Neural progenitor cell (in vitro differentiated cells): Measurements from ENCODE around the gene SAMD3. TPM values are rescaled to one million over a fixed set of nuclear protein-coding genes. Genes with fewer than 3 reads are reported as not detected.

Source experiments
- DNase-seq: peaks from one replicate; pipeline ENCODE4 v3.0.0-alpha.2; 2016; ENCODE audit warnings: low spot score
- H2AFZ ChIP-seq: fragments of 200-600 bp; sonication (generic); replicated peaks from 2 replicates; pipeline ENCODE4 v1.6.1; 2016; ENCODE audit warnings: antibody characterized with exemption
- H3F3A ChIP-seq: fragments of 200-600 bp; sonication (generic); 2 replicates; pipeline ENCODE4 v1.6.1; 2016; ENCODE audit warnings: antibody characterized with exemption, low read depth
- H3K27ac ChIP-seq: fragments of 200-600 bp; sonication (generic); 2 replicates; pipeline ENCODE4 v1.5.1; 2016; ENCODE audit warnings: mild to moderate bottlenecking
- H3K27me3 ChIP-seq: fragments of 200-600 bp; sonication (generic); 2 replicates; pipeline ENCODE4 v1.6.1; 2016; ENCODE audit warnings: mild to moderate bottlenecking, moderate library complexity
- H3K36me3 ChIP-seq: fragments of 200-600 bp; sonication (generic); 2 replicates; pipeline ENCODE4 v1.5.1; 2016
- H3K4me1 ChIP-seq: fragments of 200-600 bp; sonication (generic); 2 replicates; pipeline ENCODE4 v1.6.1; 2016; ENCODE audit warnings: mixed run types
- H3K4me2 ChIP-seq: fragments of 200-600 bp; sonication (generic); 2 replicates; pipeline ENCODE4 v1.6.1; 2016
- H3K4me3 ChIP-seq: fragments of 200-600 bp; sonication (generic); 2 replicates; pipeline ENCODE4 v1.5.1; 2016
- H3K79me2 ChIP-seq: fragments of 200-600 bp; sonication (generic); 2 replicates; pipeline ENCODE4 v1.6.1; 2016; ENCODE audit warnings: low read depth
- H3K9ac ChIP-seq: fragments of 200-600 bp; sonication (generic); 2 replicates; pipeline ENCODE4 v1.6.1; 2016
- H3K9me3 ChIP-seq: fragments of 200-600 bp; sonication (generic); 2 replicates; pipeline ENCODE4 v1.5.1; 2016; ENCODE audit warnings: low read depth
- H4K20me1 ChIP-seq: fragments of 200-600 bp; sonication (generic); 2 replicates; pipeline ENCODE4 v1.6.1; 2016; ENCODE audit warnings: low read depth
- H3K27ac Mint-ChIP-seq: 3 replicates; pipeline ENCODE4 v1.8.0; 2021; ENCODE audit warnings: mixed read lengths
- H3K27me3 Mint-ChIP-seq: 2 replicates; pipeline ENCODE4 v1.8.0; 2022; ENCODE audit warnings: low read depth, mild to moderate bottlenecking, inconsistent platforms, moderate library complexity, mixed read lengths; ENCODE audit not compliant: insufficient read depth
- H3K36me3 Mint-ChIP-seq: 3 replicates; pipeline ENCODE4 v1.8.0; 2021; ENCODE audit warnings: mixed read lengths
- H3K4me1 Mint-ChIP-seq: 3 replicates; pipeline ENCODE4 v1.8.0; 2021; ENCODE audit warnings: mixed read lengths
- H3K4me3 Mint-ChIP-seq: 3 replicates; pipeline ENCODE4 v1.8.0; 2021; ENCODE audit warnings: mild to moderate bottlenecking, moderate library complexity, mixed read lengths
- H3K9me3 Mint-ChIP-seq: 3 replicates; pipeline ENCODE4 v1.8.0; 2020; ENCODE audit warnings: mixed read lengths
- CTCF ChIP-seq: fragments of 200-600 bp; sonication (generic); IDR thresholded peaks from 2 replicates; pipeline ENCODE4 v1.5.1; 2017; ENCODE audit warnings: antibody characterized with exemption, mild to moderate bottlenecking
- EZH2 ChIP-seq: fragments of 200-600 bp; sonication (generic); IDR thresholded peaks from 2 replicates; pipeline ENCODE4 v1.6.1; 2017; ENCODE audit warnings: antibody characterized with exemption, mild to moderate bottlenecking, moderate library complexity
- EZH2phosphoT487 ChIP-seq: fragments of 200-600 bp; sonication (generic); IDR thresholded peaks from 2 replicates; pipeline ENCODE4 v1.6.1; 2017; ENCODE audit warnings: antibody characterized with exemption
- total RNA-seq: library from RNA; depleted of rRNA; stranded (reverse); fragments of >200 nt; gene quantifications from 2 replicates; pipeline ENCODE4 v1.2.3, GENCODE V29; 2015; ENCODE audit warnings: low replicate concordance

The SAMD3 gene
- total RNA-seq, 1 donor from 2014 or later = 2.0 TPM

GRCh38 chr6:130244728-130245127 lies 22.0 kb upstream of the SAMD3 start:
- H3K27ac ChIP-seq = no peak overlapping the region
- no peak overlapping the region for H3K4me2 ChIP-seq
- no peaks in the 10 kb centered on the region for H3K79me2 ChIP-seq
- no peaks in the 10 kb centered on the region for H3K27me3 ChIP-seq
- no peak overlapping the region for H3K27ac Mint-ChIP-seq
- no peak overlapping the region for H3K4me3 ChIP-seq
- H3F3A ChIP-seq = no peaks in the 10 kb centered on the region
- TF ChIP-seq CTCF = no peak
- TF ChIP-seq EZH2phosphoT487 = no peak
- no peak for TF ChIP-seq EZH2
- no peaks in the 10 kb centered on the region for H3K27me3 Mint-ChIP-seq
- no peaks in the 10 kb centered on the region for H3K36me3 ChIP-seq
- no peak overlapping the region for H3K9ac ChIP-seq
- DNase-seq = no peak
- no peaks in the 10 kb centered on the region for H3K9me3 Mint-ChIP-seq
- H3K4me1 ChIP-seq = no peaks in the 10 kb centered on the region
- no peaks in the 10 kb centered on the region for H4K20me1 ChIP-seq
- no peak overlapping the region for H3K4me3 Mint-ChIP-seq
- no peak overlapping the region for H2AFZ ChIP-seq
- H3K36me3 Mint-ChIP-seq = no peaks in the 10 kb centered on the region
- H3K4me1 Mint-ChIP-seq = peaks cover 14% of the 10 kb centered on the region
- H3K9me3 ChIP-seq = no peaks in the 10 kb centered on the region

- Histone ChIP-seq H3F3A (no peaks in the 10 kb centered on the region), H3K4me2 (no peak overlapping the region), H3K4me1 (no peaks in the 10 kb centered on the region), H3K27ac (no peak overlapping the region), H3K79me2 (no peaks in the 10 kb centered on the region), H4K20me1 (no peaks in the 10 kb centered on the region), H3K9me3 (no peaks in the 10 kb centered on the region), H3K36me3 (no peaks in the 10 kb centered on the region), H3K27me3 (no peaks in the 10 kb centered on the region), H3K4me3 (no peak overlapping the region), H2AFZ (no peak overlapping the region), H3K9ac (no peak overlapping the region)
- no peak overlapping the region for H3K27ac Mint-ChIP-seq
- TF ChIP-seq EZH2phosphoT487 (no peak), CTCF (no peak), EZH2 (no peak)
- H3K4me3 Mint-ChIP-seq = no peak overlapping the region
- peaks cover 7% of the 10 kb centered on the region for H3K4me1 Mint-ChIP-seq
- no peaks in the 10 kb centered on the region for H3K27me3 Mint-ChIP-seq
- no peaks in the 10 kb centered on the region for H3K36me3 Mint-ChIP-seq
- DNase-seq = no peak
- H3K9me3 Mint-ChIP-seq = no peaks in the 10 kb centered on the region
These were observed 17.5 kb upstream of the SAMD3 start for GRCh38 chr6:130240232-130240631.

GRCh38 chr6:130239755-130240154 lies 17.0 kb upstream of the SAMD3 start:
- no peak overlapping the region for H3K4me3 ChIP-seq
- TF ChIP-seq CTCF (no peak), EZH2phosphoT487 (no peak), EZH2 (no peak)
- Mint-ChIP-seq H3K4me3 (no peak overlapping the region), H3K4me1 (peaks cover 2% of the 10 kb centered on the region), H3K9me3 (no peaks in the 10 kb centered on the region), H3K36me3 (no peaks in the 10 kb centered on the region), H3K27ac (no peak overlapping the region), H3K27me3 (no peaks in the 10 kb centered on the region)
- no peaks in the 10 kb centered on the region for H3K4me1 ChIP-seq
- H3K36me3 ChIP-seq = no peaks in the 10 kb centered on the region
- no peaks in the 10 kb centered on the region for H4K20me1 ChIP-seq
- no peak for DNase-seq
- no peaks in the 10 kb centered on the region for H3K9me3 ChIP-seq
- H3K4me2 ChIP-seq = no peak overlapping the region
- H3K9ac ChIP-seq = no peak overlapping the region
- H3K79me2 ChIP-seq = no peaks in the 10 kb centered on the region
- no peaks in the 10 kb centered on the region for H3F3A ChIP-seq
- H3K27ac ChIP-seq = no peak overlapping the region
- H2AFZ ChIP-seq = no peak overlapping the region
- H3K27me3 ChIP-seq = no peaks in the 10 kb centered on the region
